NCI-H446 (cell line): Measurements from ENCODE around the gene FBXW7.

Source experiments
- DNase-seq, 2 experiments: peaks; one replicate each; lab custom pipeline; 2025; lab: John Stamatoyannopoulos, UW

FBXW7 gene

DNA sequence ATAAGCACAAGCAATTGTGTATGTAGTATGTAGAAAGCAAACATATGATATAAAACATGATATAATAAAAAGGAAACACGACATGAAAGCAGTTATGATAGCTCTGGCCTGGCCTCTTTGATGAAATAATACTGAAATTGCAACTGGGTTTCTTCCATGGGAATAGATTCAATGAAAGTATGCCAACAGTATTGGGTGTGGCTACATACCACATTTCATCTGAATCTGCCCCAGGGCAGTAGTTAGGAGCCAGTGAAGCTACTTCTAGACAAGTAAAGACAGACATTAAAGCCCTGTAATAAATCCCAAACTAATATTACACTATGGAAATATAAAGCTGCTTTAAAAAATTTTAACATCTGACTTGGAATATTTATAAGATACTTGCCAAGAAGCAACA lies 207.3 kb downstream of the FBXW7 start:
- no peak for DNase-seq

DNA sequence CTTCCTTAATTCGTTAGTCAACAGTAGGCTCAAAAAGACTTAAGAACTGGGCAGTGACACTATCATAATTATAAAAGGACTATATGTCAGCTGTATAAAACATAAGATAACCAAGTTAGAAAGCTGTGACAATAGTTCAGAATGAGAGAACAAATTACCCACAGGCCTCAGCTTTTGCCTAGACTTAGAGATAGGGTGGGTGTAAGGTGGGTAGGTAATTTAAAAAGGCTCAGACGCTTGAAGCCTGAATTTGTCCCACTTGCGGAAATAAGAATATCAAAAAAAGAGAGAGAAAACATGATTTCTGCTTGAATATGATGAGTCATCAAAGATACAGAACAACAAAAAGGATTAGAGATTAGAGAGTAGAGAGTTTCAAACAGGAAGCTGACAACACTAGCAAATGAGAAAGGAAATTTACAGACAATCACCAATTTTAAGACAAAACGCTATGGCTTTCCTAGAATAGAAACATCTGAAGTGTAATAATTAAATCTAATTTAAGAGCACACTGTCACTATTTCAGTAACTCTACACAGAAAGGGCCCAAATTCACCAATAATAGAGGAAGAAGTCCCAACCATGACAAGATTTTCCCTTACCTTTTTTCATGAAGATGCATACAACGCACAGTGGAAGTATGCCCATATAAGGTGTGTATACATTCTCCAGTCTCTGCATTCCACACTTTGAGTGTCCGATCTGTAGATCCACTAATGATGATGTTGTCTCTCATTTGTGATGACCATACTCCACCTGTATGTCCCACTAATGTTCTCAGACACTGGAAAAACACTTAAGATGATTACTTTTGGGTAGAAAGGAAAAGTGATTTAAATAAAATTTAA lies 208.1 kb downstream of the FBXW7 start:
- no peak for DNase-seq

DNA sequence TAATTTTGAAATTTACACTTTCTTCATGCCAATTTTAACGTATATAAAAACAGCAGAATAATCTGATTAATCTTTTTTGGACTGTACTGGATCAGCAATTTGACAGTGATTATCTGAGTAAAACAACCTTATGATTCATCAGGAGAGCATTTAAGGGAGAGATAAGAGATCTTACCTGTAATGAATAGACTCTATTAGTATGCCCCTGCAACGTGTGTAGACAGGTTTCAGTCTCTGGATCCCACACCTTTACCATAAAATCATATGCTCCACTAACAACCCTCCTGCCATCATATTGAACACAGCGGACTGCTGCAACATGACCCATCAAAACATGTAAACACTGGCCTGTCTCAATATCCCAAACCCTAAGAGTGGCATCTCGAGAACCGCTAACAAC lies 210.1 kb downstream of the FBXW7 start:
- no peak for DNase-seq

DNA sequence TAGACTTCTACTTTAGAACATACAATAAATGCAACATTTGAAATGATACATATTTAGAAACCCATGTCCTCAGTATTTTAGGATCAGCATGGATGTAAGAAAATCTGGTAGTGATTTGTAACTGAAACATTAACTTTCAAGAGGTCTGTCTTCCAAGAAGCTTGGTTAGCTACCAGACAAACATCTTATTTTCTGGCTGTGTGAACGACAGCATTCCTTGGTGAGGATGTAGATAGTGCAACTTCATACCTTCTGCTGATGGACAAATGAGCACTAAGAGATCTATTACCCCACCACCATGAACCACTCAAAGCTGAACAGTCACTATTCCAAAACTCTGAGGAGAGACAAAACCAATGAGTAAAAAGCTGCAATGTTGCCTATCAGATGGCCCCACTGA lies 212.7 kb downstream of the FBXW7 start:
- DNase-seq = no peak

DNA sequence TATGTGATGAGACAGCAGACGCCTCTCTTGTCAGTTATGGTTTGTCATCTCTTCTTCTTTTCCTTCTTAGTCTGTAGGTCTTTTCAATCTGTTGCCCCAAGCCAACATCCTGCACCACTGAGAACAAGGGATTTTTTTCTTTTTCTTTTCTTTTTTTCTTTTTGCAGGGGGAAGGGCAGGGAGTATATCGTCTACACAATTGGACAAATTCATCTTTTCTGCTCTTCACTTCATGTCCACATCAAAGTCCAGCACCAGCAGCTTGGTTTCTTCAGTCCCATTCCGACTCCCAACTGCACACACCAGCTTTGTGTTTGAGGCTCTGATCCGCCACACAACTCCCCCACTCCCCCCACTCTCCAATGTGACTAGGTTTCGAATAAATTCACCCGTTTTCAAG lies 213.2 kb downstream of the FBXW7 start:
- no peak for DNase-seq

DNA sequence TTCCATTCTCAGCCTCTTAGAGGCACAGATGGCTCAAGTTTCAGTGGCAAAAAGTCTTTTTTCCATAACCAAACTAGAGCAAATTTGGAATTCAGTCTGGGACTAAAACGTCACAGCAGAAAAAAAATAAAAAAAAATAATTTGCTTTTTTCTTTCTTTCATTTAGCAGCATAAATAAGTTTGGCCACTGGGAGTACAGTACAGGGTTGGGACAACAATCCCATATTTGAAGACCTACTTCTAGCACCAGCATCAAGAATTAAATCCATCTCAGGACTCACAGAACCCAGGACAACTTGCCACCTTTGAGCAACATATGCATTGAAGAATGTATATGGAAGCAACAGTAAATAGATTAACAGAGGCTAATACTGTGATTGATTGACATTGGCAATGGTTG lies 214.0 kb downstream of the FBXW7 start:
- DNase-seq = no peak

DNA sequence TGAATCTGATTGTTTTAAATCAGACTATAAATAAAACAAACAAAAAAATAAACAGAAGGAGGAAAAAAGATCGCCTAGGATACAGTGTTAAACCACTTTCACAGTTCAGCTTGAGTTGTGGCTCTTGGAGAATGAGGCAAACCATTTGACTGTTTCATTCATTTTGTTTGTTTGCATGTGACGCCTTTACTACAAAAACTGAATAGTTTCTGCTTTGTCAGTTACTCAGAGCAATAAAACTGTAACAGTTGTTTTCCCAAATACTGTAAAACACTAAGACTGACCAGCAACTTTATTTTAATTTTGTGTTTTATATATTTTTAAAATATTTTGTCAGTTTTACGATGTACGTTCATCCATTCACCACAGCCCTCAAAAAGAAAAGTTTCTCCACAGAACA lies 214.5 kb downstream of the FBXW7 start:
- no peak for DNase-seq

DNA sequence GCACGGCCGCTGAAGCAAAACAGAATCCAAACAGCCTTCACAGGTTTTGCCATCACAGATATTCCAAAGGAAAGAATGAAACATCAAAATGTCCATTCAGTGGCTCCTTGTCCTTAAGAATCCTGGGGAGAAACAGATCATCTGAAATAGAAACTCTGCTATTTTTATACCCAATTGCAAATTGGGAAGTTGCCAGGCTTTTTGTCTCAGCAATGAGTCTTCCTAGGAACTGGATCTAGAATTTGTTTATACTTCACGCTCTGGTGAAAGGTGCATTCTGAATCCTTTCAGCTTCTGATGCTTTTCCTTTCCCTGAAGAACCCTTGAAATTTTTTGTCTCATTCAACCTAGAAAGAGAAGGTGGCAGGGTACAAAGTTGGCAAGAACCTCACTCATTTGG lies 218.9 kb downstream of the FBXW7 start:
- DNase-seq = no peak

DNA sequence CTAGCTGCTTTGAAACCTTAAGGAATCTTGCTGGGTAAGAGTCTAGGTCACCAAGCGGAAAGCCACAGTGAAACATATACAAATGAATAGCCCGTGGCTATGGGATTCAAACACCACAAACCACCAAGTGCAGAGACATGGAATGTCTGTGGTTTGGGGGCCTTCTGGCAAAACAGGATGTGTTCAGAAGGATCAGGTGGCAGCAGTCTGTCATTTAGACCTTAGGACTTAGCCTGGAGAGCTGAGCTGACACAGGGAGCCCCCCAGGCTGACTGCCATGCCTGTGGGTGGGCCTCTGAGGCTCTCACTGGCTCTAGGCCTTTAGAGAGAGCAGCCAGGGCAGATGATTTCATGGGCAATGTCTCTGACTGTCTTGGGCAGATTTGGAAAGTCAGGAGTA lies 225.6 kb downstream of the FBXW7 start:
- DNase-seq = no peak

DNA sequence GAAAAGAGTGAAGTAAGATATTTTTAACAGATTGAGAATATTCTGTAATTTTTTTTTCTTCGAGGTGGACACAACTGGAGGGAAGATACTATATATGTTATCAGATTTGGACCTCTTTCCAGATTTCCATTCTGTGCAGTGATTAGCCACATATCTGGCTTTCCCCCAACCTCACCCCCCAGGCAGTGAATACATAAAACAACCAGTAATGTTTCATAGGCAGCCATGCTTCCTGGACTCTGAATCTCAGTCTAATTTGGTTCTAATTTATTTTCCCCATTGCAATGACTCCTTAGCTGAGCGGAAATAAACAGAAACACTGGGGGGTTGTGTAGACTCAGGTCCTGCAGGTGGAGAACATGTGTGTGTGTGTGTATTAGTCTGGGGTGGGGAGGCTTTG lies 226.5 kb downstream of the FBXW7 start:
- DNase-seq = no peak

DNA sequence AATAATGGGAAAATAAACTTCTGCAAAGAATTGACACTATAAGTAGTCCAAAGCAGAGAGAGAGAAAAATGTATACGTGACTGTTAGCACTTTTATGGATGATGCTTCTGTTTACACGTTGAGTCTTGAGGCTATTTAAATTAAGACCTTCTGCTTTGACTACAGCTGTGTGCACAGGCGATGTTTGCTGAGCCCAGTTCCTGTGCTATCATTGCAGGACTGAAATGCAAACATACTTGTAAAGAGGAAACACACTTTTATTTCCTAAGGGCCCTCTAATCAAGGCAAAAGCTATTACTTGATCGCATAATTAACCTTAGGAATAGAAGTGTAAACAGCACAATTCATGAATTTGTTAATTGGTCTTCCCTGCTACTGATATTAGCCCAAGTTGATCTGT lies 226.9 kb downstream of the FBXW7 start:
- DNase-seq = no peak

DNA sequence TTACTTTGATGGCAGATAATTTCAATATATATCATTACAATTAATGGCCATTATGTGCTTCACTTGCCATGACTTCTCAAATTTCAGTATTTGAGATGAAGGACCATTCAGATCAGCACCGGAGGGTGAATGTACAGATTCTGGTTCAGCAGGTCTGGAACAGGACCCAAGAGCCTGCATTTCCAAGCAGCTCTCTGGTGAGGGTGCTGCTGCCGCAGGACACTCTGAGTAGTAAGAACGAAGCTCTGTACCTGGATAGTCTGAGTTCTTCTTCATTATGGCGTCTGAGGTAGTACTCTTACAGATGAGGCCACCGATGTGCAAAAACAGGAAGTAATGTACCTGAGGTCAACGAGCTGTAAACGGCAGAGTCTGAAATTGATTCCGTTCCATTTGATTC lies 228.2 kb downstream of the FBXW7 start:
- DNase-seq = no peak

DNA sequence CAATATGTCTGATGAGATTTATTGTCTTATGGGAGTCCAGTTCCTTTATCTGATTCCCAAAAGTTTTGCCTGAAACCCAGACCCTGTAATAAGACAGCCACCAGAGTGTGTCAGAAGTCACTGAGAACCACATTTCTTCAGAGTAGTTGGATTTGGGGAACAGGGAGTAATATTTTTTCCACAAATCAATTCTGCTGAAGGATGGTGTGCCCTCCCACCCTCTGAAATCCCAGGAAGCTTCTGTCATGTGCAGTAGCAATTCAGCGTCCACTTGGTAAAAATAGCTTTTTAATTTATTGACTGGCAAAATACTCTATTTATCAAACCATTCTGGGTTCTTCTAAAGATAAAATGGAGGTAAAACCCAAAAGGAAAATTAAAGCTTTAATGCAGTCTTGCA lies 229.4 kb downstream of the FBXW7 start:
- no peak for DNase-seq

DNA sequence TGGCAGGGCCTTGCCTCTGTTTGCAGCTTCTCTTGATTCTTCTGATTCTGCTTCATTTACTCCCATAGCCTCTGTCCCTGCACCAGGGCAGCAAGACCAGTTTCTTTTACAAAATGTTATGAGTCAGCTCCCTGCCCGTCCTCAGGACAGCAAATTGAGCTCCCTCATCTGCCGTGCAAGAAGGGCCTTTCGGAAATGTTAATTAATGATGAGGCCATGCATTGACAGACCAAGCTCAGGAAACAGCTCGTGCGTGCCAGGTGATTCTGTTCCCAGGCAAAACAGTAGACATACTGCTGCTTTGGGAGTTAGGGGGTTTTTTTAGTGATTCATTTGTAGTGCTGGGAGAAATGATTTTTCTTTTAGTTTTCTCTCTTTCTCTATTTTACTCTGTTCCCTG lies 231.7 kb downstream of the FBXW7 start:
- DNase-seq = no peak

DNA sequence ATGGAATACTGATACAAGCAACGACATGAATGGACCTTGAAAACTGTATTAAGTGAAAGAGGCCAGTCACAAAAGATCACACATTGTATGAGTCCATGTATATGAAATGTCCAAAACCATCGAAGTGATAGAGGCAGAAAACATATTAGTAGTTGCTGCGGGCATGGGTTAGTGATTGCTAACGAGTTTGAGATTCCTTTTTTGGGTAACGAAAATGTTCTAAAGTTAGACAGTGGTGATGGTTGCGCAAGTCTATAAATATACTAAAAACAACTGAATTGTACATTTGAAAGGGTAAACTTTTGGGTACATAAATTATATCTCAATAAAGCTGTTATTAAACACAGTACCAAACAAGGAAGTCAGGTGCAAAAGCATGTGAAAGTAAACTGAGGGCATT lies 234.5 kb downstream of the FBXW7 start:
- DNase-seq = no peak

DNA sequence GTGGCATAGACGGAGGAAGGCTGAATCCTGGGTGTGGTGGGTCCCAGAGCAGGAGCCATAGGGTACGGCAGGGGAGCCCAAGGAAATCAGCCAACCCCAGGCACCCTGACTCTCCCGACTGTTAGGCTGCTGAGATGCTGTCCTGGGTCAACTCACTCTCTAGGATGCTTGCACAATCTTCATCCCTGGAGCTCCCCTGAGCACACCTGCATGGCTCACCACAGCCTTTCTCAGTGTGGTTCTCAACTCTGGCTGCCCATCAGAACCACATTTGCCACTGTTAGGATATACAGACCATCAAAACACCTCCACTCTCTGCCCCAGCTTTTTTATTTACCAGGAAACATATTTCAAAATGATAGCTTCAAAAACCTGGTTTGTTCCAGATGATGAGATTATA lies 236.3 kb downstream of the FBXW7 start:
- no peak for DNase-seq

DNA sequence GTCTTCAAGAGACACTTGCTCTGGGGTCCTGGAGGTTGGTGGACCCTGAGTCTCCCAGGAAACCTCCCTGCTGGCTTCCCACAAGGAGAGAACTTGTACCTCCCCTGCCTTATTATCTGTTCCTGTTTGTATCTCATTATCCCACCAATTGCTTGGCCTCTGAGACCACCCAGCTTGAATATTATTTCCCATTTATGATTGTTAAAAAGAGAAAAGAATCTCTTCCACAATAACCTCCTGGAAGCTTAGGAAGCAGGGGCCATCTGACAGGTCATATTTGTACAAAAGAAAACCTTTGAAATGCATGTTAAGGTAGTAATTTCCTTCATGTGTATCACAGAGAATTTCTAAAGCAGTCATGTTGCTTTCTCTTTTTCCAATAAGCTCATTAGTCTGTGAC lies 239.5 kb downstream of the FBXW7 start:
- DNase-seq = no peak

DNA sequence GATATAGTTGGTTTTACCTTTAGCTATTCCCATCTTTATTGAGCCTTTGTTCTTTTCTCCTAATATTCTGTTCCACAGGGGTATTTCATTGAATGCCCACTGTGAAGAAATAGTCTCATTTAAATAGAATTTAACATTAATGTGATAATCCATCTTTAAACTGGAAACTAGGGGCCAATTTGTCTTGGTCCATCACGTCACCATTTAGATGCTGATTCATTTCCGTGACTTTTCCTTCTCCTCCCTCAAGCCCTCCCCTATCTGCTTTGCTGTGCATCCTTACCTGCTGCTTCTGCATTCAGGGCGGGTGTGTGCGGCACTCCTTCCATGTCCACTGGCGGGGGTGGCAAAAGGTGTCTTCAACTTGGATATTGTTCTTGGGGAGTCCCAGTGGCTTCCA lies 241.1 kb downstream of the FBXW7 start:
- no peak for DNase-seq

DNA sequence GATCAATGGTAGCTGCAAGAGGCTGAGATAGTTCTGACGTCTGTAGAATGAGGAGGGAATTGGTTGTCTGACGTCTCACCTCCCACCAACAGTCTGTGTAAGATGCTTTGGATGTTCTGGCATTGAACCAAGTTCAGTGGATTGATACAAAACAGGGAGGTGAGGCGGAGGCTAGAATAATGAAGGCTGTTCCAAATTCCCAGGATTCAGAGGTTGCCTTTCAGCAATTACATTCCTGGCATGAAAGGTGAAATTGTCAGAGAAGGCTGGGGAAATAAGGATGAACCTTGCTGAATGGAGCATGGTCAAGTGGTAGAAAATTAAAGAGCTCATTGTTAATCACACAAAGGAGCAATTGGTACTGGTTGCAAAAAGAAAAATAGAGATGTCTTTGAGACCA lies 241.6 kb downstream of the FBXW7 start:
- DNase-seq = no peak

DNA sequence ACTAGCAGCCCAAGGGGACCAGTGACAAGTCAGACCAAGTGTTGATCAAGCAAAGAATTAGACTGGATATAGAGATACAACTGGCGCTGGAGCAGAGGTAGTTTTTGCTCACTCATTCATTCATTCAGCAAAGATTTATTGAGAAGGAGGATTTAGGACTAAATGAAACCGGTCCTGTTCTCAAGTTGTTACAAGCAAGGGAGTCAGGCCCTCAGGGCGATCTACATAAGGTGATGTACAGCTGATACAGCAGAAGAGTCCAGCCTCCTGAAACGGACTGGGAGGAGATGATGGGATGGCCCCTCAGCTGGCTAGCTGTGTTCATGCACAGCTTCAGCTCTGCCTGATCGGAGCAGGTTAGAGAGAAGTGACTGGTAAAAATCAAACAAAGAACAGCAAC lies 242.4 kb downstream of the FBXW7 start:
- no peak for DNase-seq

DNA sequence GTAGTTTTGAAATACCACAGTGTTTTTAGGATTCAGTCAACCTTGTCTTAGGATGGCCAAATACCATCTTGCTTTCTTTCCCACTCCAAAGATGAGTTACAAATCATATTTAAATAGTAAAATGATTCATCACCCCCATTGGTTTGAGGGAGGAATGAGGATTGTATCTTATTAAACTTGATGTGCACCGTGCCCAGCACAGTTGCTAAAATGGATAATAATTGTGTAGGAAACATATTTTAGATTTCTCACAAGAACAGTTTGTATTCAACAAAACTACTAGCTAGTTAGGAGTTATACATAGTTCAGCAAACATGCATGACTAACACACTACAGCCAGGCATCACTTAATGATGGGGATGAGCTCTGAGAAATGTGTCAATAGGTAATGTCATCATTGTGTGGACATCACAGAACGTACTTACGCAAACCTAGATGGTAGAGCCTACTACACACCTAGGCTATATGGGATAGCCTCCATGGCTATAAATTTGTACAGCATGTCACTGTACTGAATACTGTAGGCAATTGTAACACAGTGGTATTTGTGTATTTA lies 245.4 kb downstream of the FBXW7 start:
- DNase-seq = no peak

DNA sequence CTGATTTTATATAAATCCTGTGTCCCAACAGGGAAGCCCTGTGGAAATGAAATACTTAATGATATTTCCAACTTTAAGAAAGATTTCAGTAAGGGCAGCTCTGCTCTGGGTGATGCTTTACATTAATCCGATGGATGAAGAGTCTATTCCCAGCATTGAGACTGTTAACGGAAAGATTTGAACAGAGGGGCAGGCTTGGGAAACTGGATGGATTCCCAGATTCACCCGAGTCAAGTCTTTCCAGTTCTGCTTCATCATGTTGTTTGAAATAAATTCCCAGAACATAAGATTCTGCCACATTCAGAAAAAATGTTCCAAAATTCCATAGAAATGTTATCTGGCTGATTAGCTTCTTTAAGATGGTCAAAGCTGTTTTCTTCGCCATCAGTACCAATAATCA lies 246.0 kb downstream of the FBXW7 start:
- DNase-seq = no peak

DNA sequence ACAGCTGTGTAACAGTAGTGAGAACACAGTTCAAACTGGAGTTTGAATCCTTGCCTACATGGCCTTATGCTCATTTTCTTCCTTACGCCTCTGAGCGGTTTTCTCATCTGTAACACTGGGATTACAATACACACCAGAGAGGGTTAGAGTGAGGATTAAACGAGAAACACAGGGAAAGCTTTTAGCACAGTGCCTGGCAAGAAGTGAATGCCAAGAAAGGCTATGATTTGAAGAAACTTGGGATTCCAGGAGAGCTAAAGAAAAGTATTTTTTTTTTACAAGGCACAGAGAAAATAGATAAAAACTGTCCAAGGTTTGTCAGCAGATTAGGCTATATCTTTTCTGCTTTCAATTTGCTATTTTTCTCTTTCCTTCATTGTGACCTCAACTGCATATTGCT lies 246.4 kb downstream of the FBXW7 start:
- DNase-seq = no peak

DNA sequence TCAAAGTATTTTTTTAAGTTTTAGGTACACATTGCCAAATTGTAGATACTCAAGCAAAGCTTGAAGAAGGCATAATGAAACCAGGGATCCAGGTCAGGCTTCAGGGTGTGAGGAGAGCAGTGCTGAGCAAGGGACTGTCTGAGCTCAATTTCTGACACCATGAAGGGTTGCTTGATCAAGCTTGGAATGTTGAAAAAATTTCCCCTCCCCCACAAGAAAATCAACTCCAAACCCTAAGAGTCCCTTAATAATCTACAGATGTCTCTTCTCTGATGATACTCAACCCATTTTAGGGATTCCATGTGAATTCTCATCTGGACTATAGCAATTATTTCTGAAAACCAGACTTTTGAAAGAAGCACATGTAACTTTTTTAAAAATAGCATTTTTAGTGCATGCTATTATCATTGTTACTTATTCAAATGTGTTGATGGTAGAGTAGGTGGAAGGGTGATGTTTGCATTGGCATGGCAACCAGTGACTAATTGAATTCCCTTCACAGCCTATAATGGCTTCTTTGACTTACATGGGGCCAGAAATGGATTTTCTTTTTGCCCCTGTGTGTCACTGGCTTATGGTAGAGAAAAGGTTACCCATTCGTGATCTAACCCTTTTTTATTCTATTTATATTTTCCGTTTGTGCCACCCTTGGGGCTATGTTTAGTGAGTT lies 252.0 kb downstream of the FBXW7 start:
- no peak for DNase-seq
